CD1c-positive myeloid dendritic cell (primary cell): ENCODE data around the gene CCNK.

Experiments
- DNase-seq: peaks from one replicate; pipeline ENCODE4 v3.0.0-alpha.2; 2016; ENCODE audit errors: extremely low spot score

CCNK gene

DNA sequence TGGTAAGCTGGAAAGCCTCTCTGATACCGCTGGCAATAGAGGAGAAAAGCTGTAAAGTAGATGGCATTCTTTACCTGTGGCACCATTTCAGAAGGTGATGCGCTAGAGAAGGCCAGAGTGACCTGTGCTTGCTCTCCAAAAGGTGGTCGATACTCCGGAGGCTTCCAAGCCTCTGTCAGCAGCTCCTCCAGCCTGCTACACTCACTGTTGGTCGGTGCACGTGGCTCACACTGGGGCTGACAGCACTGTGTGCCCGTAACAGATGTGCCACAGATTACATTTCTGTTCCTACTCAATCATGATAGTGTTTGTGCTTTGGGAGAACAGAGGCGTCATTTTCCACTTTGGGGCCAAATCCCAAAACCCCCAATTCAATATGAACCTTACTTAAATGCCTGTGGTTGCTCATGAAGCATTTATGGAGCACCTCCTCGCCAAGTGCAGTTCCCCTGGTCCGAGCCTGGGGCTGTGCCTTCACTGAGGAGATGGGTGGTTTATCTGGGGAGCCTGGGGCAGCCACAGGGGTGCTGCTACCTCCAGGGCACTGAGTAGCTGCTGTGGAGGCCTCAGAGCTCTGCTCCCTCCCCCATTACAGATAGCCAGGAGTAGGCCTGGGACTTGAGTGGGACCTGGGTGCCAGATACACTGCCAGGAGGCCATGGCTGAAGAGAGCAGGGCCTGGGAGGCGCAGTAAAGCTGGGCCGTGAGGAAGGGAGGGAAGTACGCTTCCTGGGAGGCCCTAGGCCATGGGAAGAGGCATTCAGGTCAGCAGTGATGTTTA lies 26.8 kb downstream of the CCNK start:
- DNase-seq: no peak

DNA sequence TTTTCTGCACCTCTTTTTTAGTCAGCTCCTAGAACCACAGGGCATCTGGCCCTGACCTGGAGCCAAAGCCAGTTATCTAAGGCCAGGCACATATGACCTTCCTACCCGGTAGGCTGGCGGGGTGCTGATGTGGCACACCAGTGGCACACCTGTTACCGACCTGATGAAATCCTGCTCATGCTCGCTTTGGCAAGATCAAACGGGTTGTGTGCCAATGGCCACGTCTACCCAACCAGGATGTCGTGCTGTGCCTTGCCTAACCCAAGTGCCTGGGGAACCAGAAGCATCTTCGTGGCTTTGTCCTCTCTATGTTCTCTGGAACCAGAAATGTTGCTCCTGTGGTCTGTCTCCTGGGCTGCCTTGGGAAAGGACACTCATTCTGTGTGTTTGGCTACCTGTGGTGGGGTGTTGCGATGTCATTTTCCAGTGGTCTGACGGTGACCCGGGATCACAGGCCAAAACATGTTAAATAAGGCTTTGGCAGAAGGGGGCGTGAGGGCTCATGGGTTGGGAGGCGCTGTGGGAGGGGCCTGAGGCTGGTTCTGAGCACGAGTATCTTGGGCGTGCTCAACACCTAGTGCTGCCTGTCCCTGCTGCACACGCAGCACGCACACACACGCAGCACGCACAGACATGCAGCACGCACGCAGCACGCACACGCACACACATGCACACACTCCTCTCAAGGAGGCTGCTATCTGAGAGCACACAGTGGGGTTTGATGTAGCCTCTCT lies 27.9 kb downstream of the CCNK start:
- DNase-seq: no peak

DNA sequence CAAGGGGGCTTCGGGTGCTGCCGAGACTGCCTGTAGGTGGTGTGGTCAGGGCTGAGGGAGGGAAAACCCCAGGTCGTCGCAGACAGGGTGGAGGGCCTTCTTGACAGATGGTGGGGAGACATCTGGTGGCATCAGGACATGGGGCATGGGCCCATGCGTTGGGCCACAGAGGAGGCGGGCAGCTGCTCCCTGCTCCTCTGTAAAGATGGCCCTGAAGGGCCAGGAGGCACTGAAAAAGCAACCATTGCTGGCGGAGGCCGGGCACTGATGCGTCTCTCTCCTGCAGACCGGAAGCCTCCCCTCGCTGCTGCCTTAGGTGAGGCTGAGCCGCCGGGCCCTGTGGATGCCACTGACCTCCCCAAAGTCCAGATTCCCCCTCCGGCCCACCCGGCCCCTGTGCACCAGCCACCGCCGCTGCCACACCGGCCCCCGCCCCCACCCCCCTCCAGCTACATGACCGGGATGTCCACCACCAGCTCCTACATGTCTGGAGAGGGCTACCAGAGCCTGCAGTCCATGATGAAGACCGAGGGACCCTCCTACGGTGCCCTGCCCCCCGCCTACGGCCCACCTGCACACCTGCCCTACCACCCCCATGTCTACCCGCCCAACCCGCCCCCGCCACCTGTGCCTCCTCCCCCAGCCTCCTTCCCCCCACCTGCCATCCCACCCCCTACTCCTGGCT lies 28.8 kb downstream of the CCNK start:
- DNase-seq: no peak

DNA sequence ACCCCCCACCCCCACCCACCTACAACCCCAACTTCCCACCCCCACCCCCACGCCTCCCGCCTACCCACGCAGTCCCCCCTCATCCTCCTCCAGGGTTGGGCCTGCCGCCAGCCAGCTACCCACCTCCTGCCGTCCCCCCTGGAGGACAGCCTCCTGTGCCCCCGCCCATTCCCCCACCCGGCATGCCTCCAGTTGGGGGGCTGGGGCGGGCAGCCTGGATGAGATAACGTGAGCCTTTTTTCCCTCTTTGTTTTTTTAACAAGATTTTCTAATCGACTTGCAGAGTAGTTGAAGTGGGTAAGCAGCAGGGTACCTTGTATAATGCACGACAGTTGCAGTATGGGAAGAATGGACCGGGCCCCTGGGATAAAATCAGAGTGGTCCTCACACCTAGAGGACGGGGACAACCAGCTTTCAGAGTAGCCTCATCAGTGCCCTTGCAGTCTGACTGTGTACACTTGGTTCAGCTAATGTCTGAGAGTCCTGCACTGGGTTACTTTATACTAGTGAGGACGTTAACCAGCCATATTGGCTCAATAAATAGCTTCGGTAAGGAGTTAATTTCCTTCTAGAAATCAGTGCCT lies 29.4 kb downstream of the CCNK start:
- no peak for DNase-seq

DNA sequence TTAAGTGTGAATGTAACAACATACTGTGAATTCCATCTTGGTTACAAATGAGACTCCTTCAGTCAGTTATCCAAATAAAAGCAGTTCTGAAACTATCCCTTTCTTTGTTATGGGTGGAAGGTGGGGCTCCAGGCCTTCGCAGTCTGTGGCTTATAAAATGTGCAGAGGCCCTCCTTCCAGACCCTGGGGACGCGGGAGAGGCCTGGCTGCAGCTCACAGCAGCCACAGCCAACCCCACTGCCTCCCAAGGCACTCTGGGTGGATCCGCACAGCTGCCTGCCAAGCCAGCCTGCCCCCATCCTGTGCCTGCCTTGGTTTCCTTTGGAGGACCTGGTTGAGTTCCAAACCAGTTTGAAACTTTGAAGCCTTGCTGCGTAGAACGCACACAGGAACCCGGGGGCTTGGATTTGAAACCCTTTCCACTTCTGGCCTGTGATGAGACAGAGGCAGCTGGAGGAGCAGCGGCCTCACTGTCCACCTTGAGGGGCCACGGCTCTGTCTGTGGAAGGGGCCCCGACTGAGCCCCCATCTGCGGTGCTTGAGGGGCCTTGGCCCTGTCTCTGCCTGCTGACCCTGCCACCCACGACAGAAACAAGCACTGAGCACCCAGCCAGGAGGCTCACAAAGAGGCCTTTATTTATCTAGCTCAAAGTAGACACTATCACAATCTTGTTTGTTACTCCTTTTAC lies 30.4 kb downstream of the CCNK start:
- DNase-seq: no peak

DNA sequence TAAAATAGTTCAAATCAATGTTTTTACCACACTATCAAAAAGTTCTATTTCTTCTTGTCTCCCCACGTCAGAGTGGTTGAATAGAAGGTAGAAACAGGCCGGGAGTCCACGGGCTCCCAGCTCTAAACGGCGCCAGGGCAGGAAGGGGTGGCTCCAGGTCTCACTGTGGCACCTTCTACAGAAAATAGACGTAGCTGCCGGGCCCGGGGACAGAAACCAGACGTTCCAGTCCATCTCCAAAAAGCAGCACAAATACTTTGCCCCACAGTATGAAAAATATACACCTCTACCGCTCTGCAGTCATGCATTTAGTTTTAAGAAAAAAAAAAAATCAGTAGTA lies 30.9 kb downstream of the CCNK start:
- no peak for DNase-seq

DNA sequence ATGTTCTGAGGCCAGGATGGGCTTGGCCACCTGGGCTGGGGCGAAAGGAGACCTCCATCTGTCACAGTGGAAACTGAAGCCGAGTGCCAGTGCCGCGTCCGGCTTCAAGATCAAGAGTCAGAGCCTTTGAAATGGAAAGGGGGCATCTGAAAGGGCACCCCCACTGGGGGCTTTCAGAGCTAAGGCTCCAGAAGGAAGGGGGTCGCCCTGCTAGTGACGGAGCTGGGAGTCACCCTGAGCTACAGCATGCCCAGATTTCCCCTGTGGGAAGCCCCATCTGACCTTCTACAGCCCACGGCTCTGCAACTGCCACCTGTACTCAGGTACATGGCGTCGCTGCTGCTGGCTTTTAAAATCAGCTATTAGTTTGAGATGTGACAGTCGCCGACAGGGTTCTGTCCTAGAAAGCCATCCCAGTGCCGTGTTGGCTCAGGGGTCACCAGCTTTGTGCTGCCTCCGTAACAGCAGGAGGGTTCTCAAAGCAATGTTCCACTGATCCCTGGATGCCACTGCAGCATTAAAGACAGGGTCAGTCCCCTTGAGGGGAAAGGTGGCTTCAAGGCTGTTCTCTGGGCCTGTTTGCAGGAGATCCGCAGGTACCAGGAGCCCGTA lies 31.5 kb downstream of the CCNK start:
- no peak for DNase-seq

DNA sequence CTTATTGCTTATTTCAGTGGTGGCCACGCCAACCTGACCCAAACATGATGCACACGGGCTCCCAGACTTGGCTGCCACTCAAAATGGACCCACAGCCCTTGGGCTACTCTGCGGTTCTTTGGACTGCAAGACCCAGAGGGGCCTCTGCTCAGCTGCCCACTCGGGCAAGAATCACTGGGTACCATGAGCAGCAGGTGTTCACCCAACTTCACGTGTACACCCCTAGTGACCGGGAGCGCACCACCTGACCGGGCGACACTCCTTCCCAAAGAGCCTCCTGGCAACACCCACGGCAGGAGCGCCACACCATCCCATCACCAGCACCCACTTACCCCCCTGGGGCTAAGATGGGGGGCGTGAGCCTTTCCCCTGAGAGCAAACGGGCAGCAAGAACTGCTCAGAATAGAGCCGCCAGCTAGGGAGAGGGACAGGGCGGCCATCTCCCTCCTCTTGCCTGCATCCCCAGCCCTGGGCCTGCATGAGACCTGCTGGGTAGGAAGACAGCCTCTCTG lies 32.0 kb downstream of the CCNK start:
- no peak for DNase-seq

DNA sequence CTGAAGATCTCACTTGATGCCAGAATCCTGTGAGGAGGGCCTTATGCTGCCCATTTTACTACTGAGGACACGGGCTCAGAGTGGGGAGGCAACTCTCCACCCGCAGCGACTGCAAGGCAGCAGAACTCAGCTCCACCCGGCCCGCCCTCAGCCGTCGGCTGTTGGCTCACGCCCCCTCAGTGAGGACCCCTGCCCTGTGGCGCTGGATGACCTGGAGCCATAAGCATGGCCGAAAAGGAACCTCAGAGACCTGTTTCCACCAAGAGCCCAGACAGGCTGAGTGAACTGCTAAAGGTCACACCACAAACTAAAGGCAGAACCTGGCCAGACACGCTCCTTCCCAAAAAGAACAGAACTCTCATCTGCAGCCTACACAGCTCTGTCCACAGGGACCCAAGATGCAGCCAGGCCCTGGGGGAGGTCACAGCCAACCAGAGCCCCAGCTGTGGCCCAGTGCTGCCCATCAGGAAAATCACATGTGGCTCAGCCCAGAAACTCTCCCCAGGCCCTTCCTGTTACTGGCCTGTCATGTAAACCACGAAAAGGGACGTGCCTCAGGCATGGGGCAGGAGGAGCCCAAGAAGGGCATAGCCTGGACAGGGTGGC lies 32.8 kb downstream of the CCNK start:
- DNase-seq: peak; percentile 2

DNA sequence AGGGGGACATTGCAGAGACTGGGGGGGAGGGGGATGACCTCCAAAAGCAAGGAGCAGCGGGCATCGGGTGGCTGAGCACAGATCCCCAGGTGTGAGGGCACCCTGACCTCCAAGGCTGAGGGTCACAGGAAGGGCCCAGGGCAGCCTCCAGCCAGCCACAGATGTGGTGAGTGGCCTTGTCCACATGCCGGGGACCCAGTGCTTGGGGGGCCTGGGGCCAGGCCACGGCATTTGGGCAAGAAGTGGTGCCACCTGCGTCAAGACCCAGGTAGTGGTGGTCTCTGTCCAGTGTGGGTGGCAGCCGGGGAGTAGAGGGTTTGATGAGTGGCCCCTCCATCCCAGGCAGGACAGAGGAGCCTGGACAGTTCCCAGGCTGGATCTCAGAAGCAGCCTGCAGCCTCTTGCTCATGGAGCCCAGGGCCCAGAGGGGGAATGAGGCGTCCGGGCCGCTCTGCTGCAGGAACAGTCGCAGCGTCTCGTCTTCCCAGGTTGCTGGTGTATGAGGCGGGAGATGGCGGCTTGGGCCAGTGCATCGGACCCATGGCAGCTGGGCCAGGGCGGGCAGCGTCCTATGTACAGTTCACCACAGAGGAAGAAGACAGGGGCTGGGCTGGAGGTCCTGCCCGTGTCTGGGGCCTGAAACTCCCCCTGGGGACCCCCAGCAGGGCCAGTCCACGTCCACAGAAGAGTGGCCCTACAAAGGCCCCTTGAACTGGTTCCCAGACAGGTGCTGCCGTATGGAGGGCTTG lies 33.5 kb downstream of the CCNK start:
- DNase-seq: no peak

DNA sequence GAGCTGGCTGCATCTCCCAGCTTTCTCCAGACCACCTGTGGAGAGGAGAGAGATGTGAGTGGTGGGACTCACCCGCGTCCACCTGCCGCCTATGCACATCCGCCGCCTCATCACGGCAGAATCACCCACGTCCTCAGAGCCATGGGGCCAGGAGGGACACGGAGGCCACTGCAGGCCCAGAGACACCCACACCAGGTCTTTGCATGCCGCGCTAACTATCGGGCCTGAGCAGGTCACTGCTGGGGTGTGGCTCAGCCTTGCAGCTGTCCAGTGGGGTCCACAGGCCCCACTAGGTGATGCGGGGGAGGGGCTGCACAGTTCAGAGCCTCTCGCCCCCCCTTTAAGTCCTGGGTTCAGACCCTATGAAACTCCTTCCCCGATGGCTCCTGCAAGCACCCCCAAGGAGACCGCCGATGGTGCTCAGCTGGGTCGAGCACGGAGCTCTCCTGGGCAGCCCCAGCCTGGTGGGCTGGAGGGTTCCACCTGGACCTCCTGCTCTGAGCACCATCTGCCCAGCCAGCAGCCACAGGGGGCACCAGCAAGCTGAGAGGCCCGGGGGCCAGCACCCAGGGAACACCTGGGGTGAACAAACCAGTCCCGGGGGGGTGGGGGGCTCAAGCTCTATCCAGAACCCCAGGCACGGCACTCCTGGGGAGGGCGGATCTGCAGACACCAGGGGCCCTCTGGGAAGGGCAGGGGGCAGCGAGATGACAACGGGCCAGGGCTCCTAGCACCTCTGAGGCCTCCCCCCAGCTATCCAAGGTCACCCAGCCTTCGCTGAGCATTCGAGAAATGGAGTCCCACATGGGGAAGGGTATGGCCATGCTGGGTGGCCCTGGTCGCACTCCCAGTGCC lies 34.3 kb downstream of the CCNK start:
- DNase-seq: no peak

DNA sequence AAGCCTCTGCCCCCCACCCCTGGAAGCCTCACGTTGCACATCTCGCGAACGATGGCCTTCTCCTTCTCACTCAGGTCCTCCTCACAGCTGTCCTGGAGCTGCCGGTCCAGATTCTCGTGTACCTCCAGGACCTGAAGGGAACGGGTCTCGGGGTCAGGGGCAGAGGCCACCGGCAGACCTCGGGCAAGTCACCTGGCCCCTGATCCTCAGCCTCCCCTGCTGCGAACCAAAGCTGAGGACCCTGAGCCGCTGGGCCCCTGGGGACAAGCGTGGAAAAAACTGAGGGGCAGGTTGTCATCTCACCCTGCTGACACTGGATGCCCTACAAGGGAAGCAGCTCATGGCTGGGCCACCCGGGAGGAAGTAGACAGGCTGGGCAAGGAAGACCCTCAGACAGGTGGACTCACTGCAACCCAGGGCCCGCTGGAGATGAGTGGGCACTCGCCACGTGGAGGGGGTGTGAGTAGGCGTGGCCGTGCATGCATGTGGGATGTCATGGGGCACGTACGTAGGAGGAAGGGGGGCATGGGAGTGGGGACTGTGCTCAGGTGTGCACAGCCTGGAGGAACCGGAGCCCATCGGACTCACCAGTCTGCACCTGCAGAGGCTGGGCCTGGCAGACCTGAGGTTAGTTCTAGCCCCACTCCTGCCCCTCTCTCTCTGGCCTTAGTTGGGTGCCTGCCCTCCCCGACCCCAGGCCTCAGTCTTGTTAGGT lies 35.1 kb downstream of the CCNK start:
- no peak for DNase-seq

DNA sequence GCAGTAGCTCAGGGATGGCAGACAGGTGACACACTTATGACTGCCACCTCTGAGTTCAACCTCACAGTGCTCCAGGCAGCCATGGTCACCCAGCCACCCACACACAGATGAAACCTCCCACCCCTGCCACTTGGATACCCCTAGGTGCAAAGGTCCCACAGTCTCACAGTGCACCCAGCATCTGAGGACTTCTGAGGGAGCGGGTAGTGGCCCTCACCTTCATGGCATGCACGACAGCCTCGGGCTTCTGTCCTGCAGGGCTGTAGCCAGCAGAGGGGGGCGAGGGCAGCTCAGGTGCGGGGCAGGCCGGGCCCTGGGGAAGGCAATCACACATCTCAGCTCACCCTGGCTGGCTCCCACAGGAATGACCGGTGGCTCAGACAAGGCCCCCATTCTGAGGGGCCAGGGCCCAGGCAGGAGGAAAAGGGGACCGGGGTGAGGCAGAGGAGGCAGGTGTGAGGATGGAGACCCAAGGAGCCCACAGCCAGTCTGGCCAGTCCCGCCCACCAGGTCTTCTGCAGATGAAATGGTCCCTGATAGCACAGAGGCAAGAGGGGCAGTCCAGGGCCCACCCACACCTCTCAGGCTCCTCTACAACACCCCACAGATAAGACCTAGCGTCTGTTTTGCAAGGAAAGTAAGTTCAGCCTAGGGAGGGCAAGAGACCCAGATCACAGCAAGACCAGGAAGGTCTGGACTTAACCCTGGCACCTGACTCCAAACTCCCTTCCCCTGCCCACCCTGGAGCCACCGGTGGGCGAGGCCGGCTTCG lies 35.8 kb downstream of the CCNK start:
- DNase-seq: no peak

DNA sequence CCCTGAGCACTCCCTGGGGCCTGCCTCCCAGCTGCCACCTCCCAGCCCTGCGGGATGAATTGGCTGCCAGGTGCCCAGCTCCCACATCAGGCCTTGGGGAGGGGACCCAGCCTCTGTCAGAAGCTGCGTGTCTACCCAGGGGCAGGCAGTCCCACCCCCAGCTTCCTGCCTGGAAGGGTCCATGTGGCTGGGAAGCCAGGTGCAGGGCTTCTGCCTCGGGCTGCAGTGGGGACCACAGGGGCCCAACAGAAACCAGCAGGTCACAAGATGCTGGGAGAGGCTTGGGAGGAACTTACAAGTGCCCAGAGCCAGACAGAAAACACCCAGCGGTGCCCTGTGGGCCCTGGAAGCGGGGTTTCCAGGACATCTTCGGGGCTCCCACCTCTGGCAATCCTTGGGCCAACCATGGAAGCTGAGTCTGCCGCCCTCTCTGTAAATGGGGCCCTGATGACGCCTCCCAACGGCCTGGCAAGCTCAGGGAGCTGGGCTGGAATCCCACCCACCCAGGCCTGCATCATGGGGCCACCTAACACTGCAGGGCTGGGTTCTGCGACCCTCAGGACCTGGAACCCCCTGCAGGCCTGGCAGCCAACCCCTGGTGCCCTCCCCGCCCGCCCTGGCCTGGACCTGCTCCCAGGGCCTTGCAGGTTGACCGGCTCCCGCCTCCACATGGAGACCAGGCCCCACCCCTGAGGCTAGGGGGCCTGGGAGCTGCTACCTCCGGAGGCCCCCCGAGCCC lies 36.6 kb downstream of the CCNK start:
- DNase-seq: no peak

DNA sequence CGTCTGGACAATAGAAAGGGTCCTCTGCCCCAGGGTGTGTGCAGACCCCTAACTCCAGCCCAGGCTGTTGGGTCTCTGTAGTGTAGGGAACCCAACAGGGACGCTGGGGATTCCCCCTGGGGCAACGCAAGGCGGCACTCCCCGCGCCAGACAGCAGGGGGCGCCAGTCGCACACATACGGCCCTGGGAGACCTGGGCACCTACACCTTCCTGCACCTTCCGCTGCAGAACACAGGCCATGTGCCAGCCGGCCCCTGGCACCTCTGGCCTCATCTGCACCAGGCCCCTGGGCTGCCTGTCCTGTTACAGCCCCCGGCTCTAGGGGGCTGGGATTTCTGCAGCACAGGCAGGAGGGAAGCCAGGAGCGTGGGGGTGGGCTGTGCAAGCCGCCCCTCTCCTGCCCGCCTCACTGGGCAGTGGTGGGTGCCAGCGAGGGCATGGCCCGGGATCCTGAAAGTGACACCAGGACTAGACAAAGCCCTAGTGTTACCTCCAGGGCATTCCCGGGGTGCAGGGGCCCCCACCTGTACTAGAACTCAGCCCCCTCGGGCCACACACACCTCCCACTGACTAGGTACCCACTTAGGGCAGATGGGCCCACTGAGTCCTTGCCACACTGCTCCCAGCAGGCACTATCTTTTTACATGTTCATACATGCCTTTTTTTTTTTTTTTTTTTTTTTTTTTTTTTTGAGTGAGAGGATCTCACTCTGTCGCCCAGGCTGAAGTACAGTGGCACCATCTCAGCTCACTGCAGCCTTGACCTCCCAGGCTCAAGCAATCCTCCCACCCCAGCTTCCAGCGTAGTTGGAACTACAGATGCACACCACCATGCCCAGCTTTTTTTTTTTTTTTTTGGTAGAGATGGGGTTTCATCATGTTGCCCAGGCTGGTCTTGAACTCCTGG lies 37.5 kb downstream of the CCNK start:
- DNase-seq: peak; percentile 77

DNA sequence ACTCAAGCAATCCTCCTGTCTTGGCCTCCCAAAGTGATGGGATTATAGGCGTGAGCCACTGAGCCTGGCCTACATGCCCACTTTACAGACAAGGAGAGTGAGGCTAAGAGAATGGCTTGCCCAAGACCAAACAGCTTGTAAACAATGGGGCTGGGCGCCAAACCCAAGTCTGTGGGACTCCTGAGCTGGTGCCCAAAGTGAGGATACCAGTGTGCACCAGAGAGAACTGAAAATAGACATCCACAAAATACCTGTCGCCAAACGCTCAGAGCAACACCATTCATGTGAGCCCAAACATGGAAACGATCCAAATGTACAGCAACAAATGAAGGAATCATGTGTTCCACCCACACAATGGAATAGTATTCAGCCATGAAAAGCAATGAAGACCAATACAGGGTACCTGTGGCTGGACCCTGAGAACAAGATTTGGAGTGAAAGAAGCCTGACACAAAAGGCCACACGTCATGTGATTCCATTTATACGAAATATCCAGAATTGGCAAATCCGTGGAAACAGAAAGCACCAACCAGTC lies 38.2 kb downstream of the CCNK start:
- no peak for DNase-seq
